ENCODE results near the gene EMP2. TPM values are rescaled to one million over a fixed set of nuclear protein-coding genes. Genes with fewer than 3 reads are reported as not detected.

Gene EMP2
- polyA plus RNA-seq, 1 donor from 2014 or later: 0.14 TPM

GRCh38 chr16:10510279-10510678 lies 70.1 kb downstream of the EMP2 start:
- no peaks in the 10 kb centered on the region for H3K9me3 ChIP-seq (ENCODE audit: low read length)
- no peak overlapping the region for H3K4me2 ChIP-seq (ENCODE audit: low read length)

GRCh38 chr16:10509534-10510025 lies 70.8 kb downstream of the EMP2 start:
- H2AFZ ChIP-seq (ENCODE audit: low read depth, low read length): no peak overlapping the region
- no peaks in the 10 kb centered on the region for H3F3A ChIP-seq (ENCODE audit: insufficient read depth, low read length, poor library complexity, severe bottlenecking)
- no peaks in the 10 kb centered on the region for H3K9me2 ChIP-seq (ENCODE audit: insufficient read depth, low read length)
- no peaks in the 10 kb centered on the region for H3K79me2 ChIP-seq (replicated peaks; ENCODE audit: insufficient read depth, low read length)
- H3K27me3 ChIP-seq (ENCODE audit: insufficient read depth, low read depth, low read length): no peaks in the 10 kb centered on the region
- H4K20me1 ChIP-seq (ENCODE audit: insufficient read depth): no peaks in the 10 kb centered on the region
- H3K27ac ChIP-seq (ENCODE audit: low read length): no peak overlapping the region
- H3K36me3 ChIP-seq (ENCODE audit: insufficient read depth, low read length): no peaks in the 10 kb centered on the region
- H3K9me3 ChIP-seq (ENCODE audit: low read length): no peaks in the 10 kb centered on the region
- H3K4me3 ChIP-seq (ENCODE audit: low read length): no peak overlapping the region
- no peak overlapping the region for H3K9ac ChIP-seq (ENCODE audit: low read length)
- H3K4me2 ChIP-seq (ENCODE audit: low read length): no peak overlapping the region
- TF ChIP-seq MXI1 (conservative IDR thresholded peaks at IDR 0.05; ENCODE audit: poor library complexity, severe bottlenecking) (peak; percentile 19), RAD21 (conservative IDR thresholded peaks at IDR 0.05) (peak; percentile 95), EZH2 (IDR thresholded peaks at IDR 0.05; ENCODE audit: borderline replicate concordance, insufficient read depth, low read length, poor library complexity, severe bottlenecking) (no peak), REST (IDR thresholded peaks at IDR 0.05; ENCODE audit: borderline replicate concordance) (no peak), CTCF (IDR thresholded peaks at IDR 0.05; ENCODE audit: poor library complexity, severe bottlenecking) (peak; percentile 95)

More at GRCh38 chr16:10510279-10510678, 70.1 kb downstream of the EMP2 start:
- Histone ChIP-seq H3K9ac (ENCODE audit: low read length) (no peak overlapping the region), H3K27me3 (ENCODE audit: insufficient read depth, low read depth, low read length) (no peaks in the 10 kb centered on the region), H3K27ac (ENCODE audit: low read length) (no peak overlapping the region), H4K20me1 (ENCODE audit: insufficient read depth) (no peaks in the 10 kb centered on the region), H3K36me3 (ENCODE audit: insufficient read depth, low read length) (no peaks in the 10 kb centered on the region), H3K79me2 (replicated peaks; ENCODE audit: insufficient read depth, low read length) (no peaks in the 10 kb centered on the region), H3K9me2 (ENCODE audit: insufficient read depth, low read length) (no peaks in the 10 kb centered on the region), H2AFZ (ENCODE audit: low read depth, low read length) (no peak overlapping the region), H3K4me3 (ENCODE audit: low read length) (no peak overlapping the region), H3F3A (ENCODE audit: insufficient read depth, low read length, poor library complexity, severe bottlenecking) (no peaks in the 10 kb centered on the region)
- no peak for TF ChIP-seq MXI1 (conservative IDR thresholded peaks at IDR 0.05; ENCODE audit: poor library complexity, severe bottlenecking)
- no peak for TF ChIP-seq POLR2AphosphoS5 (IDR thresholded peaks at IDR 0.05)
- TF ChIP-seq EZH2 (IDR thresholded peaks at IDR 0.05; ENCODE audit: borderline replicate concordance, insufficient read depth, low read length, poor library complexity, severe bottlenecking): no peak
- no peak for TF ChIP-seq SMC3 (conservative IDR thresholded peaks at IDR 0.05; ENCODE audit: poor library complexity)
- no peak for TF ChIP-seq RAD21 (conservative IDR thresholded peaks at IDR 0.05)
- TF ChIP-seq REST (IDR thresholded peaks at IDR 0.05; ENCODE audit: borderline replicate concordance): no peak
- TF ChIP-seq TAF1 (IDR thresholded peaks at IDR 0.05; ENCODE audit: low read depth): no peak
- no peak for TF ChIP-seq EP300 (conservative IDR thresholded peaks at IDR 0.05; ENCODE audit: poor library complexity, severe bottlenecking)
- no peak for TF ChIP-seq CTCF (IDR thresholded peaks at IDR 0.05; ENCODE audit: poor library complexity, severe bottlenecking)

All from neural cell (in vitro differentiated cells).